ENCODE results near the gene BACE2. TPM values are rescaled to one million over a fixed set of nuclear protein-coding genes. Genes with fewer than 3 reads are reported as not detected.

Gene BACE2
- total RNA-seq, 1 donor: 8.1 TPM

- peak in 2 of 3 donors; percentile 10 to 22 for DNase-seq (ENCODE audit: low read depth in 2 of 3, low spot score in 2 of 3)
Measured at GRCh38 chr21:41316200-41317062, 148.5 kb downstream of the BACE2 start, which contains the start of gene FAM3B. FAM3B (plus strand) TSS chr21:41316801; CDS start chr21:41316880, 79 bp downstream.

GRCh38 chr21:41317063-41317392, 149.1 kb downstream of the BACE2 start:
- no peak for DNase-seq (ENCODE audit: low read depth in 2 of 3, low spot score in 2 of 3)

- DNase-seq (ENCODE audit: low read depth in 2 of 3, low spot score in 2 of 3): no peak
Measured at GRCh38 chr21:41317458-41317857, 149.5 kb downstream of the BACE2 start.

- DNase-seq (ENCODE audit: low read depth in 2 of 3, low spot score in 2 of 3): no peak
Measured at GRCh38 chr21:41318218-41318617, 150.3 kb downstream of the BACE2 start.

- no peak for DNase-seq (ENCODE audit: low read depth in 2 of 3, low spot score in 2 of 3)
Measured at GRCh38 chr21:41319273-41319672, 151.3 kb downstream of the BACE2 start.

- no peak for DNase-seq (ENCODE audit: low read depth in 2 of 3, low spot score in 2 of 3)
Measured at GRCh38 chr21:41321211-41321907, 153.4 kb downstream of the BACE2 start.

GRCh38 chr21:41321908-41322495, 154.0 kb downstream of the BACE2 start:
- no peak for DNase-seq (ENCODE audit: low read depth in 2 of 3, low spot score in 2 of 3)

GRCh38 chr21:41322496-41323382, 154.8 kb downstream of the BACE2 start:
- DNase-seq (ENCODE audit: low read depth in 2 of 3, low spot score in 2 of 3): no peak

GRCh38 chr21:41325138-41325912, 157.4 kb downstream of the BACE2 start:
- no peak for DNase-seq (ENCODE audit: low read depth in 2 of 3, low spot score in 2 of 3)

- DNase-seq (ENCODE audit: low read depth in 2 of 3, low spot score in 2 of 3): no peak
Measured at GRCh38 chr21:41326414-41327080, 158.6 kb downstream of the BACE2 start.

GRCh38 chr21:41327753-41328152, 159.8 kb downstream of the BACE2 start:
- DNase-seq (ENCODE audit: low read depth in 2 of 3, low spot score in 2 of 3): no peak

GRCh38 chr21:41328660-41329607, 161.0 kb downstream of the BACE2 start:
- DNase-seq (ENCODE audit: low read depth in 2 of 3, low spot score in 2 of 3): no peak

Small RNAs within 50 kb of the gene (small RNA-seq; reads per million reads assigned to genes)
- gene MIR3197: not detected

Other genes starting within 250 kb of the BACE2 start
- under 0.01 TPM for gene FAM3B, start 148.6 kb downstream of the BACE2 start, total RNA-seq
- 25.3 TPM for gene MX2, start 193.9 kb downstream of the BACE2 start, total RNA-seq

Measured in hematopoietic multipotent progenitor cell (in vitro differentiated cells).